RKO (cell line): ENCODE data around the gene KAZN.

Experiments used
- DNase-seq: peaks from one replicate; pipeline ENCODE4 v3.0.0-alpha.2; 2016; ENCODE audit warnings: low spot score

KAZN gene

GRCh38 chr1:15160626-15161025, 562.1 kb downstream of the KAZN start:
- no peak for DNase-seq

DNA sequence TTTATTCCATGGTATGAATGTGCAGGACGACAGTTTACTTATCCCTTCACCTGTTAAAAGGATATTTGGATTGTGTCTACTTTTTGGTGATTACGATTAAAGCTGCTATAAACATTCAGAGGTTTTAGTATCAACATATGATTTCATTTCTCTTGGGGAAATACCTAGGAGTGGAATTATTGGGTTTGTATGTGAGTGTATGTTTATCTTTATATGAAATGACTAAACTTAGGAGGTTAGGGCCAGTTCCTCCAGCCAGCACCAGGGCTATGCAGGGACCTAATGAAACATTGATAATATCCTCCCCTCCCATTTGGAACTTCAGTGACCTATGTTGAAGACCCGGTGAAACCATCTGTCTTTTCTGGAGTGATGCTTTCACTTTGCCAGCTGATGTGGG, 568.9 kb downstream of the KAZN start:
- DNase-seq = no peak
